SH-SY5Y (cell line): Measurements from ENCODE around the gene FGFR3.

ENCODE experiments used
- GATA2 ChIP-seq: IDR thresholded peaks from 2 replicates; pipeline ENCODE4 v1.6.1; 2011; ENCODE audit warnings: mild to moderate bottlenecking, low read depth, low read length
- GATA3 ChIP-seq: IDR thresholded peaks from 2 replicates; pipeline ENCODE4 v1.6.1; 2011; ENCODE audit warnings: low read depth, mild to moderate bottlenecking, low read length, moderate library complexity

Gene FGFR3

DNA sequence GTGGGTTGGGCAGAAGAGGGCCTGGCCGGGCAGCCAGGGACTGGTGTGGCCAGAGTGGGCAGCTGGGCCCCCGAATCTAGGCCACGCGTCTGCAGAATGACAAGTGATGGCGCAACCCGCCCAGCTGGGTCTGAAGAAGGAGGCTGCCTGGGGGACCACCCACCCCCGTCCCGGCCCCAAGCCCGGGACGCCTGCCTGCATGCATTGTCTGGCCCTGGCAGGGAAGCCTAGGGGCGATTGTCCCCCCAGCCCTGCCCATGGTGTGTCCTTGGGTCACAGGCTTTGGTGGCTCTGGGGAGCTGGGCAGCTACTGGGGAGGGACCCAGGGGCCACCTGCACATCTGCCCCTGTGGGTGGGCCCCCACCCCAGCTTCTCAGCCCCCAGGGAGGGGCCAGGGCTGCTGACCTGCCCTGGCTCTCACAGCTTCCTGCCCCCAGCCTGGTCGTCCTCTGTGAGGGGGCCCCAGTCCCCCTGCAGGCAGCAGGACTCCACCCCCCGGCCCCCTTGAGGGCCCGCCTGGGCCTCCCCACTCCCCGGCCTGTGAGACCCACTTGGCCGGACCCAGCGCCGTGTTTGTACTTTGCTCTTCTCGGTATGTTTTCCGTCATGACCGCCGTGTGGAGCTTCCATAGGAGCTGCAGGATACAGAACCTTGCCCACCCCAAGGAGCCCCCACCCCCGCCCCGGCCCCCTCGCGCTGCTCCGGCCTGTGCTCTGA, 4.9 kb downstream of the FGFR3 start:
- TF ChIP-seq GATA2: no peak
- TF ChIP-seq GATA3: no peak

DNA sequence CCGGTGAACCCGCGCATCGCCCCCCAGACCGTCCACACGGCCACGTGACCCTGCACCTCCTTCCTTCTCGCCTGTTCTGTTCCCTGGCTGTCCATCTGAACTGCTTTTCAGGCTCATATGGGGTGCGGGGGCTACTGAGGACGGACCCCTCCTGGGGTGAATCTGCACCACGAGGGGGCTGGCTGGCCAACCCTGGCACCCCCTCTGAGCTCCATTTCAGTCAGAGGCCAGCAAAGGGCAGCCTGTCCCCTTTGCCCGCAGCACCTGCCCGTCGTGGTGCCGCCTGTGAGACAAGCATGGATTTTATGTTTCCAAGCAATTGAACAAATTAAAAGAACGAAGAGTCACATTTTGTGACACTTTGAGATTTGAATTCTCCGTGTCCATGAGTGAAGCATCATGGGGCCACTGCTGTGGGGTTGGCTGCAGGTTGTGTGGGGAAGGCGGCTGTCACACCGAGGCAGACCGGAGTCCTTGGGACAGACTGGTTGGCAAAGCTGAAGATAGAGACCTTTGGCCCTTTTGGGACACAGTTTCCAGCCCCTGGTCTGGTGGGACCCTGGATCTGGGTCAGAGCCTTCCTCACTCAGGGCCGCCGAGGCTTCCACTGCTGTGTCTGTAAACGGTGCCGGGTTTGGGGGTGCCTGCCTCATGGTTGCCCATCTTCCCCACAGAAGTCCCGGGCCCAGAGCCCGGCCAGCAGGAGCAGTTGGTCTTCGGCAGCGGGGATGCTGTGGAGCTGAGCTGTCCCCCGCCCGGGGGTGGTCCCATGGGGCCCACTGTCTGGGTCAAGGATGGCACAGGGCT, 5.7 kb downstream of the FGFR3 start:
- TF ChIP-seq GATA3 (no peak), GATA2 (no peak)

- no peak for TF ChIP-seq GATA2
- no peak for TF ChIP-seq GATA3
These were observed 6.6 kb downstream of the FGFR3 start for GRCh38 chr4:1799387-1800375.

DNA sequence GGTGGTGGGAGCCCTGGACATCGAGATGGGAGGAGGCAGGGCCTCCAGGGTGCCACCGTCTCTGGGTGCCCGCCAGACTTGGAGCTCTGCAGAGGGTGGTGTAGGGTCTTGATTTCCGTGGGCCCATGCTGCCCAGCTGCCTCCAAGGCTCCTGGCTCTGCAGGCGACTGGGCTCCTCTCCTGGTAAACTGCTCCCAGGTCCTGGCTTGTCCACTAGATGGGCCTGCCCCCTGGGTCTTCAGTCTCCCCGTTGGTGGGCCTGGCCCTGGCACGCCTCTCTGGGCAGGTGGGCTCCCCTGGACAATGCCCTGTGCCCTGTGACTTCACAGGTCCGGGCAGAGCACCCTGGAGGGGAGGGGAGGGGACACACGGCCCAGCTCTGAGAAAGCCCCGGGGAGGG, 7.7 kb downstream of the FGFR3 start:
- no peak for TF ChIP-seq GATA3

DNA sequence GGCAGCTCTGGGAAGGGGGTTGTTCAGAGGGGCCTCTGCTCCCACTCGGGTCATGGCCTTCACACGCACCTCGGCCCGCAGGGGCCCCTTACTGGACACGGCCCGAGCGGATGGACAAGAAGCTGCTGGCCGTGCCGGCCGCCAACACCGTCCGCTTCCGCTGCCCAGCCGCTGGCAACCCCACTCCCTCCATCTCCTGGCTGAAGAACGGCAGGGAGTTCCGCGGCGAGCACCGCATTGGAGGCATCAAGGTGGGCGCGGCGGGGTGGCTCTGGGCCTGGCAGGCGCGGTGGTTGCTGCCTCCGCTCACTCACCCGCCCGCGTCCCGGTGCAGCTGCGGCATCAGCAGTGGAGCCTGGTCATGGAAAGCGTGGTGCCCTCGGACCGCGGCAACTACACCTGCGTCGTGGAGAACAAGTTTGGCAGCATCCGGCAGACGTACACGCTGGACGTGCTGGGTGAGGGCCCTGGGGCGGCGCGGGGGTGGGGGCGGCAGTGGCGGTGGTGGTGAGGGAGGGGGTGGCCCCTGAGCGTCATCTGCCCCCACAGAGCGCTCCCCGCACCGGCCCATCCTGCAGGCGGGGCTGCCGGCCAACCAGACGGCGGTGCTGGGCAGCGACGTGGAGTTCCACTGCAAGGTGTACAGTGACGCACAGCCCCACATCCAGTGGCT, 8.3 kb downstream of the FGFR3 start:
- TF ChIP-seq GATA3 (no peak), GATA2 (no peak)

DNA sequence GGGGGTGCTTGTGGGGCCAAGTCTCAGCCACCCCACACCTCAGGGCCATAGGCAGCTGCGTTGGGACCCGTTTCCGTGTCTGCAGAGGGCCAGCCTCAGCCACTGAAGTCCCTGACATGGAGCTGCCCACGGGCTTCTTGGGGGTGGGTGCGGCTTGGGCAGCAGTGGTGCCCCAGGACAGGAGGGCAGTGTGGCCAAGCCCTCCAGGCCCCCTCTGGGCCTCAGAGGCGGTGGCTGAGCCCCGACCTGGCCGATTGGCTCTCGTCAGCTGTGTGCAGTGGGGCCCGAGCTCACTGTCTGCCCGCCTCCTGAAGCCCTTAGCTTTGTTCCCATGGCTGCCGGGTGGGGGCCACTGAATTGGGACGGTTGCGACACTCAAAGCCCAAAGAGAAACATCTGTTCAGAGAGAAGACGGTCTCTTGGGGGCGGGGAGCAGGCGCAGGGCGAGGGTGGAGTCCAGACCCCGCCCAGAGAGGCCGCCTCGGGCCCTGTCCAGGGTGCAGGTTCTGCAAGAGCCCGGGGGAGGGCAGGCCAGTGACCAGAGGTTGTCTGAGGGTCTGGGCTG, 9.1 kb downstream of the FGFR3 start:
- no peak for TF ChIP-seq GATA2
- no peak for TF ChIP-seq GATA3

GRCh38 chr4:1802720-1803522, 9.8 kb downstream of the FGFR3 start:
- no peak for TF ChIP-seq GATA2
- no peak for TF ChIP-seq GATA3

GRCh38 chr4:1803523-1804423, 10.7 kb downstream of the FGFR3 start:
- TF ChIP-seq GATA3: no peak
- no peak for TF ChIP-seq GATA2

- no peak for TF ChIP-seq GATA3
- no peak for TF ChIP-seq GATA2
These were observed 11.8 kb downstream of the FGFR3 start for GRCh38 chr4:1804638-1805492.

- TF ChIP-seq GATA3 (no peak), GATA2 (no peak)
These were observed 12.6 kb downstream of the FGFR3 start for GRCh38 chr4:1805493-1806222.

- no peak for TF ChIP-seq GATA2
- no peak for TF ChIP-seq GATA3
These were observed 13.1 kb downstream of the FGFR3 start for GRCh38 chr4:1806223-1806564.
